HL-60/S4 treated with retinoic acid at 250 ng/mL for 4 days and 3 days (cell line): Measurements from ENCODE around the gene IRS1.
"Not testable (repeated sequence)": the region's sequence is repeated elsewhere in the genome, so short reads cannot be mapped to it uniquely, and the experiment has no call there.

Source experiments
- in situ Hi-C: fragments of 300-500 bp; cut with MboI; formaldehyde crosslinking; loops from 2 replicates; pipeline ENCODE4 v1.7.0; 2022; ENCODE audit warnings: low sequenced_read_pairs

Gene IRS1

GRCh38 chr2:226799211-226799975 is at the start of gene IRS1:
Gene IRS1, minus strand, starts transcription at chr2:226799820. Its CDS starts 1,082 bp downstream, at chr2:226798738.
- in situ Hi-C loops: loop anchor here (25.0 kb wide), 1 partner anchor 912 kb away; no protein-coding TSS in a partner anchor

GRCh38 chr2:226849349-226849748 is 49.7 kb upstream of the IRS1 start:
- in situ Hi-C loops: no loop called here

GRCh38 chr2:226847511-226847910 is 47.9 kb upstream of the IRS1 start:
- in situ Hi-C loops: no loop called here

GRCh38 chr2:226847090-226847489 is 47.5 kb upstream of the IRS1 start:
- in situ Hi-C loops: no loop called here

- in situ Hi-C loops: no loop called here
Measured at GRCh38 chr2:226845386-226846116, 45.9 kb upstream of the IRS1 start.

- in situ Hi-C loops: not testable (repeated sequence)
Measured at GRCh38 chr2:226843001-226843400, 43.4 kb upstream of the IRS1 start.

GRCh38 chr2:226839951-226840350 is 40.3 kb upstream of the IRS1 start:
- in situ Hi-C loops: no loop called here

- in situ Hi-C loops: no loop called here
Measured at GRCh38 chr2:226839161-226839560, 39.5 kb upstream of the IRS1 start.

GRCh38 chr2:226838722-226839121 is 39.1 kb upstream of the IRS1 start:
- in situ Hi-C loops: no loop called here

- in situ Hi-C loops: no loop called here
Measured at GRCh38 chr2:226837787-226838603, 38.4 kb upstream of the IRS1 start.

GRCh38 chr2:226837334-226837733 is 37.7 kb upstream of the IRS1 start:
- in situ Hi-C loops: no loop called here

GRCh38 chr2:226836548-226836885 is 36.9 kb upstream of the IRS1 start:
- in situ Hi-C loops: no loop called here

GRCh38 chr2:226835796-226836547 is 36.4 kb upstream of the IRS1 start, which contains the start of gene RHBDD1:
Gene RHBDD1, plus strand, starts transcription at chr2:226836054. Its CDS starts 28,640 bp downstream, at chr2:226864694.
- in situ Hi-C loops: no loop called here

GRCh38 chr2:226835420-226835795 is 35.8 kb upstream of the IRS1 start:
- in situ Hi-C loops: no loop called here

- in situ Hi-C loops: not testable (repeated sequence)
Measured at GRCh38 chr2:226834880-226835279, 35.3 kb upstream of the IRS1 start.

- in situ Hi-C loops: no loop called here
Measured at GRCh38 chr2:226832061-226832460, 32.4 kb upstream of the IRS1 start.

- in situ Hi-C loops: no loop called here
Measured at GRCh38 chr2:226831266-226831665, 31.6 kb upstream of the IRS1 start.

GRCh38 chr2:226829721-226830631 is 30.4 kb upstream of the IRS1 start:
- in situ Hi-C loops: no loop called here

- in situ Hi-C loops: no loop called here
Measured at GRCh38 chr2:226828191-226828590, 28.6 kb upstream of the IRS1 start.

- in situ Hi-C loops: no loop called here
Measured at GRCh38 chr2:226825056-226825455, 25.4 kb upstream of the IRS1 start.
